ENCODE data around the gene NAA38.

GRCh38 chr17:7889166-7889955, 32.0 kb upstream of the NAA38 start:
- TF ChIP-seq POLR2A (IDR thresholded peaks at IDR 0.05; ENCODE audit: low read depth, low read length): no peak
- no peak for TF ChIP-seq POLR2AphosphoS5 (IDR thresholded peaks at IDR 0.05; ENCODE audit: low read depth, low read length)
- TF ChIP-seq TAF1 (IDR thresholded peaks at IDR 0.05; ENCODE audit: low read depth, low read length): no peak
- no peak for TF ChIP-seq SPI1 (IDR thresholded peaks at IDR 0.05; ENCODE audit: low read depth, low read length)
